Globus pallidus (tissue), 1 donor: ENCODE data around the gene CDK19.
"Not testable (repeated sequence)": the region's sequence is repeated elsewhere in the genome, so short reads cannot be mapped to it uniquely, and the experiment has no call there.

Experiments used
- DNase-seq: peaks from one replicate; pipeline ENCODE4 v3.0.0-alpha.2; 2015; ENCODE audit warnings: low spot score

The CDK19 gene

DNA sequence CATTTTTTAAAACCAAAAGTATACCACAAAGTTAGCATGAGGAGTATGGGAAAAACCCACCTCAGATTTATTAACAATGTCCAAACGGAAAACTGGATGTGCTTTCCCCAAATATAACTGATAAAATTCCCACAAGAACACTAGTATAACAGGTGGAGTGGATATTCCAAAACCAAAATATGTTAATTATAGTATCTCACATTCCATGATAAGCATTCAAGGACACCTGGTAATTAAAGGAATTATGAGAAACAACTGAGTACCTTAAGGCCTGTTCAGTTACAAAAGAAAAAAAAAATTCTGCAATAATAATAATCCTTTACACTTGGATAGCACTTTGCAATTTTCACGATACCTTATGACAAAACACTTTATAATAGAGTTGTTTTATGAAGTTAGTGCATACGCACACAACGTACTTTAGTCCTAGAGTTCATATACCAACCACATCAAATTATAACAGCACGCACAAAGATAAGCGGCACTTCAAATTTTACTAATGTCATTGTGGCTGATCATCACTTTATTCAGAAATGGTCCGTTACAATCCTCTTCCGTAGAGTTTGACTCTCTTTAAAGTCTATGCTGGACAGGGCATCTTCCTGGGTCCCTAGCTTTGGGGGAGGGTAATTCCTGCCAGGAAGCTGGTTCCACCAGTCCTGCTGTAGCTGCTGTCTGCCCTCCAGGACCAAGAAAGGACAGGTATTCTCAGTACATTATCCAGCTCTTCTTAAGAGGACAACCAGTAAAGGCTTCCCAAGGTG, 1.7 kb downstream of the CDK19 start:
- no peak for DNase-seq

DNA sequence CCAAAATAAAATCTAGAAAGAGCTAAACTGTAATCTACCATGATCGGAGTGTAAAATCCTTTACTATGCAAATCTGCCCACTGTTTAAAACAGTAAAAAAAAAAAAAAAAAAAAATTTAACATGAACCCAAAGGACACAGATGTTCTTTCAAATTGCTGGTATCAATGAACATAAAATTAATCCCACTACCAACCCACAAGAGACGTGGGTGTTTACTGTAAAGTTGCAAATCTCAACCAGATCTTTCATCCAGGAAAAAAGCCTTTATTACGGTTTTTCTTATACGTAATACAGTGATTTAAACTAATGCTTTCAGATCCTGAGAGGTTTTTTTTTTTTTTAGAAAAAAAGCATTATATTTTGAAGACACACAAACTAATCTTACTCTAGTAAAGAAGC, 2.5 kb downstream of the CDK19 start:
- DNase-seq = no peak

DNA sequence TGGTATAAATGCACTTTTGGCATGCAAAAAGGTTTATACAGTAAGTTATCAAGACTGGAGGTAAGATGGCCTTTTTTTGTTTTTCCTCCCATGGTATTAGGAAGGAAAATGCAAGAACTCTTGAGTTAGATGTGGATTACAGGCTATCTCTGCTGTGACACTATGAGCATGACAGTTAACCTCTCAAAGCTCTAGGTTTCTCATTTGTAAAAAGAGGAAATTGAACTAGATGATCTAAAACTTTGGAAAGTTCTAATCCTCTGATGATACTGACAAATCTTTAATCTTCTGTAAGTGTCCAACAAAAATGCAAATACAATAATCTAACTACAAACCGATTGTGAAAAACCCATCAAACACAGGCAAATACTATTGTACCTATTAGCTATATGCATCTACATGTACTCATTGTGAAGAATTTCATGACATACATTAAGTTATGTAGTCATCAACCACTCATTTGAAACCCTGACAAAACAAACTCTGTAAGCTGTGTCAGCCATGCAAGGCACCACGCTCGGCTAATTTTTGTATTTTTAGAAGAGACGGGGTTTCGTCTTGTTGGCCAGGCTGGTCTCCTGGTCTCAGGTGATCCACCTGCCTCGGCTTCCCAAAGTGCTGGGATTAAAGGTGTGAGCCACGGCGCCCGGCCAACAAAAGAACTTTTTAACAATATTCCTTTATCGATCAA, 4.2 kb downstream of the CDK19 start:
- no peak for DNase-seq

DNA sequence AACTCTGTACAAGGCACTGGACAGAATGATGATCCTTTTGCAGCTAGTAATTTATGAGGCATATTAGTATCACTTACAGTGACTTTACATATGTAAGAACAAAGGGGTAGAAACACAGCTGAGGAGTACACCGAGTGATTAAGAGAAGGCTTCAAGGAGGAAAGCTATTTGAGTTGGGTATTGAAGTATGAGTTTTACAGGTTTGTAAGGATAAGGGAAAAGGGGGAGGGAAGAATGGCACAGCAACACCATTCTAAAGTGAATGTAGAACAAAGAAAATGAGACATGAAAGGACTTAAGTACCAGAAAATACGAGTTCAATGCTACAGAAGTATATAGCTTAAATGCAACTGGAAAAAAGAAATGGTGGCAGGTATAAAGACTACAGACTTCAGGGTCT, 5.5 kb downstream of the CDK19 start:
- no peak for DNase-seq

DNA sequence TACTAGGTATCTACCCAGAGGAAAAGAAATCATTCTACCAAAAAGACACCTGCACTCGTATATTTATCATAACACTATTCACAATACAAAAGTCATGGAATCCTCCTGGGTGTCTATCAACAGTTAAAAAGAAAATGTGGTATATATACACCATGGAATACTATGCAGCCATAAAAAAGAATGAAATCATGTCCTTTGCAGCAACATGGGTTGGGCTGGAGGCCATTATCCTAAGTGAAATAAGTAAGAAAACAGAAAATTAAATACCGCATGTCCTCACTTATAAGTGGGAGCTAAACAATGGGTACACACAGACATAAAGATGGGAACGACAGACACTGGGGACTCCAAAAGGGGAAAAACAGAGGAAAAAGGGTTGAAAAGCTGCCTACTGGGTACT, 13.1 kb downstream of the CDK19 start:
- DNase-seq = not testable (repeated sequence)

DNA sequence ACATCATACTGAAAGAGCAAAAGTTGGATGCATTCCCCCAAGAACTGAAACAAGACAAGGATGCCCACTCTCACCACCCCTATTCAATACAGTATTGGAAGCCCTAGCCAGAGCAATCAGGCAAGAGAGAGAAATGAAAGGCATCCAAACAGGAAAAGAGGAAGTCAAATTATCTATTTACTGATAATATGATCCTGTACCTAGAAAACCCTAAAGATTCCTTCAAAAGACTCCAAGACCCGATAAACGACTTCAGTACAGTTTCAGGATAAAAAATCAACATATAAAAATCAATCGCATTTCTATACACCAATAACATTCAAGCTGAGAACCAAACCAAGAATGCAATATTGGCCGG, 14.5 kb downstream of the CDK19 start:
- DNase-seq = no peak

DNA sequence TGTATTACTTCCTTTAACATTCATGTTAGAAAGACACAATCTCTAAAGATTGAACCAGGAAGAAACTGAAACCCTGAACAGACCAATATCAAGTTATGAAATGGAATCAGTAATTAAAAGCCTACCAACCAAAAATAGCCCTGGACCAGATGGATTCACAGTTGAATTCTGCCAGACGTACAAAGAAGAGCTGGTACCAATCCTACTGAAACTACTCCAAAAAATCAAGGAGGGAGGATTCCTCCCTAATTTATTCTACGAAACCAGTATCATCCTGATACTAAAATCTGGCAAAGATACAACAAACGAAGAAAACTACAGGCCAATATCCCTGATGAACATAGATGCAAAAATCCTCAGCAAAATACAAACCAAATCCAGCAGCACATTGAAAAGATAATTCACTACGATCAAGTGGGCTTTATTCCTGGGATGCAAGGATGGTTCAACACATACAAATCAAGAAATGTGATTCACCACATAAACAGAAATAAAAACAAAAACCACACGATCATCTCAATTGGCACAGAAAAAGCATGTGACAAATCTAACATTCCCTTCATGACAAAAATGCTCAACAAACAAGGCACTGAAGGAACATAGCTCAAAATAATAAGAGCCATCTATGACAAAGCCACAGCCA, 15.0 kb downstream of the CDK19 start:
- no peak for DNase-seq

DNA sequence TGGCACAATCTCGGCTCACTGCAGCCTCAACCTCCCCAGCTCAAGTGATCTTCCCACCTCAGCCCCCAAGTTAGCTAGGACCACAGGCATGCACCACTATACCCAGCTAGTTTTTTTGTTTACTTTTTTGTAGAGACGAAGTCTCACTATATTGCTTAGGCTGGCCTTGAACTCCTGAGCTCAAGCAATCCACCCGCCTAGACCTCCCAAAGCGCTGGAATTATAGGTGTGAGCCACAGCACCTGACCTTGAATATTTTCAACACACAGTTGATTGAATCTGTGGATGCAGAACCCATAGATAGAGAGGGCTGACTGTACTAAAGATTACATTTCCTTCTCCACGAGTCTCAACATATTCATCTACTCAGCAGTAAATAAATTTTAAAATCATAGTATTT, 15.6 kb downstream of the CDK19 start:
- DNase-seq = no peak

DNA sequence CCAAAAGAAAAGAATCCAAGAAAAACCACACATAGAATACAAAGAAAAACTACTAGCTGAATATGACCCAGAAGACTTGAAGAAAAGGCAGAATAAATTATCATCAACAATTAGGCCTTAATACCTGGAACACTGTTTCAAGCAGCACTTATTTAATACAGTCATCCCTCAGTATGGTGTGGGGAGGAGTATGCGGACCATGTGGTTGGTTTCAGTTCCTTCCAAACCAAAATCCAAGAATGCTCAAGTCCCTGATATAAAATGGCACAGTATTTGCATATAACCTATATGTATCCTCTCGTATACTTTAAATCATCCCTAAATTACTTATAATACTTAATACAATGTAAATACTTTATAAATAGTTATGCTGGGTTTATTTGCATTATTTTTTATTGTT, 16.1 kb downstream of the CDK19 start:
- no peak for DNase-seq

DNA sequence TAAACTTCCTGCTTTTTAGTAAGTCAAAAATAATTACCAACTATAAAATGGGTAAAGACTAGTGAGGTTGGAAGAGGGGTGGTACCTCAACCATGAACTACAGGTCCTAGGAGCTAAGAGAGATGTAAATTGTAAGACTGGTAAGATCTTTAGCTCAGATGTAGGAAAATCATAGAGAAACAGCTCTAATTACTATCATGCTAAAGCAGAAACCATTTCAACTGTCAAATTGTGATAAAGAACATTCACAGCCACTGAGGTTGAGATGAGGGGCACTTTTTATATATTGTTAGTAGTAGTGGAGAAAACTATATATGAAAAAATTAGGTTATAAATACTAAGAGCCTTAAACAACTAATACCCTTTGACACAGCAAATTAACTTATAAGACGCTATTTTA, 20.0 kb downstream of the CDK19 start:
- DNase-seq = no peak

DNA sequence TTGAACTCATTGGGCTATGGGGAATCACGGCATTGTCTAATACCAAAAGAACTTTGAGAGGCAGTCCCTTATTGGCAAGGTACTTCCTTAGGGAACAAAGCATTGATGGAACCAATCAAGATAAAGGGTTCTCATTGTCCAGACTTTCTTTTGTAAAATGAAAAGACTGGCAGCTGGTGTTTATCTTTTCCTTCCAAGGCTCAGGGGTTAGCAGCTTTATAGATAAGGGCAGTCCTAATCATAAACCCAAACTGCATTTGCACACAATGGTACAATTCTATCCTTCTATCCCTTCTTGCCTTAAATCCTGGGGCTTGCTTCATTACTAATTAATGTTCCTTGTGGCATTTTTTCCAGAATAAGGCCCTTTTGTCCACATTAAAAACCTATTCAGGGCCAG, 28.6 kb downstream of the CDK19 start:
- DNase-seq = no peak

DNA sequence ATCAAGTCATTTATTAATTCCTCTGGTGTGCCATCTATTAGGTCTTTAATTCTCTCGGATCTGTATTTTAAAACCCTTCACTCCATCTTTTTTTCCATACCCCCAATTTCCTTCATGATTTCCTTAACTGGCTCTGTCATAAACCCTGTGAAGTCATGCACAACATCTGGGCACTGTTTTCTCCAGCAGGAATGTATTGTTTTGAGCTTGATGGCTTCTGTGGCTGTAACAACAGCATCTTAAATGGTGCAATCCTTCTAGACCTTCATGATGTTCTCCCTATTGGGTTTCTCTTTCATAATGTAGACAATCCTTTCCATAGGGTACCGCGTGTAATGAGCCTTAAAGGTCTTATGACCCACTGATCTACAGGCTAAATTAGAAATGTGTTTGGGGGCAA, 29.0 kb downstream of the CDK19 start:
- no peak for DNase-seq

DNA sequence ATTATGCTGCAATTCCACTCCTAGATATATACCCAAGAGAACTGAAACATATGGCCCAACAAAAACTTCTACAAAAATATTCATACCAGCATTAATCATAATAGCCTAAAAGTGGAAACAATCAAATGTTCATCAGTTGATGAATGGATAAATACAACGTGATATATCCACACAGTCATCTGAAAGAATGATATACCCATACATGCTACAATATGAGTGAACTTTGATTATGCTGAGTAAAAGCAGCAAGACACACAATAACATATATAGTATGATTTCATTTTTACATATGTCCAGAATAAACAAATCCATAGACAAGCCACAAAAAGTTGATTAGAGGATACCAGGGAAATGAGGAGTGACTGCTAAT, 30.7 kb downstream of the CDK19 start:
- no peak for DNase-seq

DNA sequence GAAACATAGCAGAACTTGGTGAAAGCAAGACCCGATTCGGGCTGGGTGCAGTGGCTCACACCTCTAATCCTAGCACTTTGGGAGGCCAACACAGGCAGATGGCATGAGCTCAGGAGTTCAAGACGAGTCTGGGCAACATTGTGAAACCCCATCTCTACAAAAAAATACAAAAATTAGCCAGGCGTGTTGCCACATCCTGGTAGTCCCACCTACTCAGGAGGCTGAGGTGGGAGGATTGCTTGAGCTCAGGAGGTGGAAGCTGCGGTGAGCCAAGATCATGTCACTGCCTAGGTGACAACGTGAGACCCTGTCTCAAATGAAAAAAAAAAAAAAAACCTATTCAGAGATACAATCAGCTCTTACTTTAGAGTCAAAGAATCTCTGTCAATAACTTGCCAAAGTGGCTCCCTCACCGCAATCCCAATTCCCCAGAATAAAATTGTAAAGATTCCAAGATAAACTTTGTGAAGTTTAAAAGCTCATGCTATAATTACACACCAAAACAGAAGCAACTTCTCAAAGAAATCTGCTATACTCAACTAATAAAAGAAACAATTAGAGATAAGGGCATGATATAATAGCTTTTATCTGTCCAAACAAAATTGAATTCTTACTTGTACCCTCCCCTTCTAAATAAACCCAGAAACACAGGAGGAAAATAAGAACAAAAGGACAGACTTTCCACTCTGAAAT, 33.6 kb downstream of the CDK19 start:
- no peak for DNase-seq

DNA sequence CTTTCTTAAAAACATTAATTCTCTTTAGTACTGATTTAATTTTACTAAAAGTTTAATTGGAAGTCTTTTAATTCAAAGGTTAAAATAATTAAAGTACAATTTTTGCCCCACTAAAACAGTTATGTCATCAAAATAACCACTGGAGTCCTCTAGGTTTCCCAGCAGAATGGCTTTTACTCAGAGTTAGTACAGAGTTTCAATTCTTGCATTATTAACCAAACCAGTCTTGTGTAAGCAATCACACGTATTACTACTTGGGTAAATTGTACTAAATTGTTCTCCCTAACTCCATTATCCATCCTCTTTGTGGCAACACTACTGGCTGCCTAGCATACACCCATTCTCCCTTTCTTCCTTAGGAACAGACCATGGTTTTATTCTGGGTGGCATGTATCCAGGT, 36.9 kb downstream of the CDK19 start:
- DNase-seq = no peak

DNA sequence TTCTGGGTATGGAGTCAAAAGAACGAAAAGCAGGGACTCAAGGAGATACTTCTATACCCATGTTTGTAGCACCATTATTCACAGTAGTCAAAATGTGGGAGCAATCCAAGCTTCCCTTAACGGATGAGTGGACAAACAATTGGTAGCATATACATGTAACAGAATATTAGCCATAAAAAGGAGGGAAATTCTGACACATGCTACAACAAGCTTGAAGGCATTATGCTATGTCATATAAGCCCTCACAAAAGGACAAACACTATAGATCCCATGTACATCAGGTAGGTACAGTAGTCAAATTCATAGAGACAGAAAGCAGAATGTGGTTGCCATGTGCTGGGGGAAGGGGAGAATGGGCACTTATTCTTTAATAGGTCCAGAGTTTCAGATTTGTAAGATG, 37.6 kb downstream of the CDK19 start:
- no peak for DNase-seq

DNA sequence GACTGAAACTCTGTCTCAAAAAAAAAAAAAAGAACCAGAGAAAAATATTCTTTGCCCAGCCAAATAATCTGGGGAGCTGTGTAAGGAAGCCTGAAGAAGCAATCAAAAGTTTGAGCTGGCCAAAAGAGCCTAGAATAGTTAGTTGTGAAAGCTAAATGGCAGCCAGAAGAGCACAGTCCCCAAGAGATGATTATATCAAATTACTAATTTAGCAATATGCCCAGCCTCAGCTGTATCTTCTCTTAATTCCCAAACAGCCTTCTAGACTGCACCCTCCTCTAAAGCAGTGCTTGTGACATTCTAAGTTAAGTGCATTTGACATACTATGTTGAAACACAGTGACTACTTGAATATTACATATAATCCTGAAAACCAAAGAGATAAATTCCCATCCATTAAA, 38.9 kb downstream of the CDK19 start:
- DNase-seq = no peak

DNA sequence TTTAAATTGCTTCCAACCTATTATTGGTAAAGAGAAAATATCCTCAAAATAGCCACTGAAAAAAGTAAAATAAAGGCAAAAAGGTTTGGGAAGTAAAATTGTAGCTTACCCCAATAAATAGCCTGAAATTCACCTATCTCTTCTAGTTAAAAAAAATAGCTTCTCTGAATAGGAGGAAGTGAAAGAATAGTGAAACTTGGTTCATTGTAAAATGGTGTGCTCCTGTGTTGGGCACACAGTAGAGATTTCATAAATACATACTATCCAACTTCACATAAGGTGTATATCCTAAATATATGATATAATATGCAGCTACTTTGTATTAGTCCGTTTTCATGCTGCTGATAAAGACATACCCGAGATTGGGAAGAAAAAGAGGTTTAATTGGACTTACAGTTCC, 45.3 kb downstream of the CDK19 start:
- no peak for DNase-seq

DNA sequence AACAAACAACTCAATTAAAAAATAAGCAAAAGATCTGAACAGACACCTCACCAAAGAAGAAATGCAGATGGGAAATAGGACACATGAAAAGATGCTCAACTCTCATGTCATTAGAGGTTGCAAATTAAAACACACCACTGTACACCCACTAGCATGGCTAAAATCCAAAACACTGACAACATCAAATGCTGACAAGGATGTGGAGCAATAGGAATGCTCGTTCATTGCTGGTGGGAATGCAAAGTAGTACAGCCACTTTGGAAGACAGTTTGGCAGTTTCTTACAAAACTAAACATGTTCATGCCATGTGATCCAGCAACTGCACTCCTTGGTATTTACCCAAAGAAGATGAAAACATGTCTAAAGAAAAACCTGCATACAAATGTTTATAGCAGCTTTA, 47.2 kb downstream of the CDK19 start:
- no peak for DNase-seq

DNA sequence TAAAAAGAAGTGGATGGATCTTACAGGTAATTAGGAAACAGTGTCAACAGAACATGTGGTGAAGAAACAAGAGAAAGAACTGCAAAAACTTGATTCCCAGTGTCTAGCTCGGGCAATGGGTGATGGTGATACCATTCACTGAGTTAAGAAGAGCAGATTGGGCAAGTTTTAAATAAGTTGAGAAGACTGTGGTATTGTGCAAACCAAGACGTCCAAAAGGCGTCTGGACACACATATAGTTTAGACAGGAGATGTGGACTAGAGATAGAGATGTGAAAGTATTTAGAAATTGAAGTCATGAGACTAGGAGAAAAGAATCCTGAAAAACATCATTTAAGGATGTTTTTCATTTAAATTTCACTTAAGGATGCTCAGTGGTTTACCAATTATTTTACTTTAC, 53.9 kb downstream of the CDK19 start:
- DNase-seq = no peak

DNA sequence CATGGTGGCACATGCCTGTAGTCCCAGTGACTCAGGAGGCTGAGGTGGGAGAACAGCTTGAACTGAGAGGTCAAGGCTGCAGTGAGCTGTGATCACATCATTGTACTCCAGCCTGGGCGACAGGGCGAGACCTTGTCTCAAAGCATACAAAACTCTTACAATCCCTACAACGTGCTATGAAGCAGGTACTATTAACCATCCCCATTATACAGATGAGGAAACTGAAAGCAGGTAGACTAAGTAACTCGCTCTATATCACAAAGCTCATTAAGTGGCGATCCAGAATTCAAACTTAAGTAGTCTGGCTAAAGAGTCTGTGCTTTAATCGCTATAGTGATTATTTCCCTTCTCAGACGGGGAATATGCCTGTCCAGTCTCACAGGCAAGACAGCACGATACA, 54.7 kb downstream of the CDK19 start:
- no peak for DNase-seq

DNA sequence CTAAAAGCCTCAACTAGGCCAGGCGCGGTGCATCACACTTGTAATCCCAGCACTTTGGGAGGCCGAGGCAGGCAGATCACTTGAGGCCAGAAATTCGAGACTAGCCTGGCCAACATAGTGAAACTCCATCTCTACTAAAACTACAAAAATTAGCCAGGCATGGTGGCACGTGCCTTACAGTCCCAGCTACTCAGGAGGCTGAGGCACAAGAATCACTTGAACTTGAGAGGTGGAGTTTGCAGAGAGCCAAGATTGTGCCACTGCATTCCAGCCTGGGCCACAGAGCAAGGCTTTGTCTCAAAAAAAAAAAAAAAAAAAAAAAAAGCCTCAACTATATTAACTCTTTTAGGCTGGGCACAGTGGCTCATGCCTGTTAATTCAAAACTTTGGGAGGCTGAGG, 55.2 kb downstream of the CDK19 start:
- DNase-seq = not testable (repeated sequence)

DNA sequence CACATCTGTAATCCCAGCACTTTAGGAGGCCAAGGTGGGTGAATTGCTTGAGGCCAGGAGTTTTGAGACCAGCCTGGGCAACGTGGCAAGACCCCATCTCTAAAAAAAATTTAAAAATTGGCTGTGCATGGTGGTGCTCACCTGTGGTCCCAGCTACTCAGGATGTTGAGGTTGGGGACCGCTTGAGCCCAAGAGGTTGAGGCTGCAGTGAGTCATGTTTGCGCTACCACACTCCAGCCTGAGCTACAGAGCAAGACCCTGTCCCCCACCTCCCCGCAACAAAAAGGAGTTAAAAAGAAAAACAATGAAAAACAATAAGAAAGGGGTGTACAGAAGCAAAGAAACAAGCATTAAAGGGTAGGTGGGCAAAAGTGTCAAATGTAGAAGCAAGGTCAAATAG, 57.3 kb downstream of the CDK19 start:
- no peak for DNase-seq
